ENCODE measurements around the gene PACRG.

The PACRG gene

GRCh38 chr6:162704001-162704400 lies 23.8 kb upstream of the PACRG start:
- H3K9me3 ChIP-seq (ENCODE audit: insufficient read depth, low read length): no peaks in the 10 kb centered on the region
- no peaks in the 10 kb centered on the region for H4K20me1 ChIP-seq (ENCODE audit: low read depth, low read length)
- H3K9me2 ChIP-seq (replicated peaks; ENCODE audit: insufficient read depth, low read length): no peaks in the 10 kb centered on the region
- H3K4me2 ChIP-seq (ENCODE audit: low read depth, low read length, poor library complexity, severe bottlenecking): no peak overlapping the region
- no peaks in the 10 kb centered on the region for H3K27me3 ChIP-seq (ENCODE audit: low read length)
- no peak overlapping the region for H3K9ac ChIP-seq (ENCODE audit: low read length)
- no peak overlapping the region for H3K27ac ChIP-seq (ENCODE audit: low read depth, low read length)
- H2AFZ ChIP-seq (ENCODE audit: low read depth, low read length, severe bottlenecking): no peak overlapping the region
- H3K79me2 ChIP-seq (ENCODE audit: insufficient read depth, low read length): no peaks in the 10 kb centered on the region
- TF ChIP-seq CTCF (IDR thresholded peaks at IDR 0.05; ENCODE audit: insufficient read depth, low read length, poor library complexity, severe bottlenecking) (no peak), EZH2phosphoT487 (conservative IDR thresholded peaks at IDR 0.05; ENCODE audit: low read length) (no peak)
- H3K4me3 ChIP-seq (ENCODE audit: insufficient read depth, low read length, poor library complexity, severe bottlenecking): no peak overlapping the region
- H3F3A ChIP-seq (ENCODE audit: insufficient read depth): no peaks in the 10 kb centered on the region
- no peaks in the 10 kb centered on the region for H3K36me3 ChIP-seq (ENCODE audit: low read length)

- H3K4me2 ChIP-seq (ENCODE audit: low read depth, low read length, poor library complexity, severe bottlenecking): no peak overlapping the region
- TF ChIP-seq EZH2phosphoT487 (conservative IDR thresholded peaks at IDR 0.05; ENCODE audit: low read length) (no peak), CTCF (IDR thresholded peaks at IDR 0.05; ENCODE audit: insufficient read depth, low read length, poor library complexity, severe bottlenecking) (no peak)
- no peak overlapping the region for H3K9ac ChIP-seq (ENCODE audit: low read length)
- H3K9me3 ChIP-seq (ENCODE audit: insufficient read depth, low read length): no peaks in the 10 kb centered on the region
- no peak overlapping the region for H3K27ac ChIP-seq (ENCODE audit: low read depth, low read length)
- no peaks in the 10 kb centered on the region for H3K27me3 ChIP-seq (ENCODE audit: low read length)
- no peaks in the 10 kb centered on the region for H3K9me2 ChIP-seq (replicated peaks; ENCODE audit: insufficient read depth, low read length)
- no peaks in the 10 kb centered on the region for H3F3A ChIP-seq (ENCODE audit: insufficient read depth)
- no peaks in the 10 kb centered on the region for H4K20me1 ChIP-seq (ENCODE audit: low read depth, low read length)
- no peaks in the 10 kb centered on the region for H3K36me3 ChIP-seq (ENCODE audit: low read length)
- H3K4me3 ChIP-seq (ENCODE audit: insufficient read depth, low read length, poor library complexity, severe bottlenecking): no peak overlapping the region
- no peaks in the 10 kb centered on the region for H3K79me2 ChIP-seq (ENCODE audit: insufficient read depth, low read length)
- no peak overlapping the region for H2AFZ ChIP-seq (ENCODE audit: low read depth, low read length, severe bottlenecking)
Observed at GRCh38 chr6:162705736-162706135, 22.0 kb upstream of the PACRG start.

GRCh38 chr6:162706232-162706631 lies 21.5 kb upstream of the PACRG start:
- no peak overlapping the region for H3K27ac ChIP-seq (ENCODE audit: low read depth, low read length)
- no peaks in the 10 kb centered on the region for H3K9me2 ChIP-seq (replicated peaks; ENCODE audit: insufficient read depth, low read length)

More at GRCh38 chr6:162706232-162706631, 21.5 kb upstream of the PACRG start:
- Histone ChIP-seq H4K20me1 (ENCODE audit: low read depth, low read length) (no peaks in the 10 kb centered on the region), H3K9me3 (ENCODE audit: insufficient read depth, low read length) (no peaks in the 10 kb centered on the region), H3K4me3 (ENCODE audit: insufficient read depth, low read length, poor library complexity, severe bottlenecking) (no peak overlapping the region), H3F3A (ENCODE audit: insufficient read depth) (no peaks in the 10 kb centered on the region), H3K36me3 (ENCODE audit: low read length) (no peaks in the 10 kb centered on the region), H2AFZ (ENCODE audit: low read depth, low read length, severe bottlenecking) (no peak overlapping the region), H3K27me3 (ENCODE audit: low read length) (no peaks in the 10 kb centered on the region), H3K9ac (ENCODE audit: low read length) (no peak overlapping the region), H3K4me2 (ENCODE audit: low read depth, low read length, poor library complexity, severe bottlenecking) (no peak overlapping the region), H3K79me2 (ENCODE audit: insufficient read depth, low read length) (no peaks in the 10 kb centered on the region)
- TF ChIP-seq CTCF (IDR thresholded peaks at IDR 0.05; ENCODE audit: insufficient read depth, low read length, poor library complexity, severe bottlenecking) (no peak), EZH2phosphoT487 (conservative IDR thresholded peaks at IDR 0.05; ENCODE audit: low read length) (no peak)
